ENCODE measurements around the gene TPM3.
"Not testable (repeated sequence)": the region's sequence is repeated elsewhere in the genome, so short reads cannot be mapped to it uniquely, and the experiment has no call there.

The TPM3 gene

DNA sequence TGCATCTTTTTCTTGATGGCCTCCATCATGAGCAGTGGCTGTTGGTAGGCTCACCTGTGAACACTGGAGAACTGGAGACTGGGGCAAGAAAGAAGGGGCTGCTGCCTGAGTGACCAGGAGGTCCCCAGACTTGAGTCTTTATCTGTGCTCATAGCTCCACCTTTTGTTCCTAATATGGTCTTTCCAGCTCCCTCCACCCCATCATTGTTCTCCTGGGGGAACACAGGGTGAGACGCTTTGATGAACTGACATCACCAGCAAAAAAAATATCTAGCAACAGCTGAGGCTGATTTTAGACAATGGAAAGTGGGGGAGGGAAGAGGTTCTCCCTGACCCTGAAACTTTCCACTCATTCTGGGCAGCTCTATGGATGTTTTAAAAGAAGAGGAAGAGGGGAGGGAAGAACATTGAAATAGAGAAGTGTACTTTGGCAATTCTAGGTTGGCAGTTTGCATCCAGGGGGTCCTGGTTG, at the start of gene TPM3:
Gene TPM3 (minus strand): TSS at position 111 of the 472 bp plus-strand sequence. CDS start 82 bp downstream, at position 29.
- ATAC-seq = no peak

DNA sequence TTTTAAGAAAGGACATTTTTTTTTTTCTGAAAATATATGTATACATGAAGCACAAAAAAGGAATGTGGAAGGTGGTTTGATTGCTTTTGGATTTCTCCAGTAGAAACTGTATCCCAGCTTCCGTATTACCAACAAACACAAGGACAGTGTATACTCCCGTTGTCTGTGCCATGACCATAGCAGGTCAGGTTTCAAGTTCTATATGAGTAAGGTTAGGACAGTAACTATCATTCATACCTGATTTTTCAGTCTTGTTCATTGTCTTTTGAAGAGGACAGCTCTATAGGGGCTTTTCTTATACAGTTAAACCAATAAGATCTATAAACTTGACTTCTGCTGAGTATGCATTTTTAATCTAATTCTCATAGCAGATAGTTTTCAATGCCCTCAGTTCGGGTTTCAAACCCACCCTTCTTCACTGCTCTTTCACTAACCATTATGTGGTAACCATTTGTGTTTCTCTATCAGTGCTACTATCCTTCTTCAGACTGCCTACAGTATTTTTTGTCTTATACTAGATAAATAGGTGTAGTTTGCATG, 48.5 kb upstream of the TPM3 start:
- peak in 1 of 2 donors; percentile 25 for ATAC-seq

DNA sequence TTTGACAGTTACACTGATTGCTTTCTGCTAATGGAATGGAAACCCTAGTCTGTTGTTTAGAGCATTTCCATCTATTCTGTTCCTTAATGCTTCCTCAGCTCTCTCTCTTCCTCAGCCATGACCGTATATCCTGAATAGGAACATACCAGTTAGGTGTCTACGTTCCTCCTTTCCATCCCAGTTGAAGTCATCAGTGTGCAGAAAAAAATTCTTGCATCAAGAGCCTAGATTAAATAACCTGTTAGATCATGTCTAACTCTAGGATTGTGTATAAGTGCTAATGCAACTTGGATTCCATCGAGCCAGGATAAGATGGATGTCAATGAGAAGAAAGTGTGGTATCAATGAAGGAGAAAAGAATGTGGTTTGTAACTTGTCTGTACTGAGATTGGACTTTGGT, 47.6 kb upstream of the TPM3 start:
- no peak for ATAC-seq

DNA sequence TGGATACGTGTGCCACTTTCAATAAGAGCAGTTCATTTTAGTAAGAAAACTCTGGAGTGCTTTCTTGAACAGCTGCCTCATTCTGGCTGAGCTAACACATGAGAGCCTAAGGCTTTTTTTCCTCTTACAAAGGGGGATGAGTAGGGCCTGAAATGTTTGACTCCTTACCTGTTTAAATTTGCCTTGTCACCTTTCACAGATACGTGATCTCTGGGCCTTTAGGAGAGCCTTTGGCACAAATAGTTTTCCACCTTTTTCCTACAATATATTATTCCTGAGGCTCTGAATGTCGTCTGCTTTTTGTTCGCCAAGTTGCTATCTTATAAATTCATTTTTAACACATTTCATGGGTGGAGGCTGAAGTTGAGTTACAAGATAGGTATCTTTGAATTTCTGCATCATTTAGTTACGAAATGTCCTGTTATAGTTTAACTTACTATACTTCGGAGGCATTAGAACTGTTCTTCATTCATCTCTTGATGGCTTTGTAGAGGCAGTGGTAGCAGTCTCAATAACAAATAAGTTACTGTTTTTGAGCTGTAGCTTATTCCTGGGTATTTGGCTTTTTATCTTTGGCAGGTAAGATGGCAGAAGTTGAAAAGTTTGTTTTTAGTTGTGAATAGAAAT, 46.1 kb upstream of the TPM3 start:
- no peak for ATAC-seq

DNA sequence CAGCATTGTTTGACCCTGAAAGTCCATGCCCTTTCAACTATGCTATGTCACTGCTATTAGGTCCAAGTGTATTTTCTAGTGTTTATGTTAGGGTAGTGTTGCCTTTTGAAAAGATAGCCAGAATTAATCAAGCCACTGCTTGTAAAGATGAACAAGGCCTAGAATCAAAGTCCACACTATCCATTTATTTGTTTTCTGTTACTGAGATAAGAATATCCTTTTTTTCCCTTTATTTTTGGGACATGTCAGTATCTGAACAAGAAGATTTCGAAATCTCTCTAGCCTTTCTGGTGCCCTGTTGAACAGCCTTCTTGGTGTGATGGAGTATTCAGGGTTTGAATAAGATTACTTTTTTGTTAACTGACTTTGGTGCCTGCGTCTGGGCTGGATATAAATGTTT, 45.5 kb upstream of the TPM3 start:
- no peak for ATAC-seq

DNA sequence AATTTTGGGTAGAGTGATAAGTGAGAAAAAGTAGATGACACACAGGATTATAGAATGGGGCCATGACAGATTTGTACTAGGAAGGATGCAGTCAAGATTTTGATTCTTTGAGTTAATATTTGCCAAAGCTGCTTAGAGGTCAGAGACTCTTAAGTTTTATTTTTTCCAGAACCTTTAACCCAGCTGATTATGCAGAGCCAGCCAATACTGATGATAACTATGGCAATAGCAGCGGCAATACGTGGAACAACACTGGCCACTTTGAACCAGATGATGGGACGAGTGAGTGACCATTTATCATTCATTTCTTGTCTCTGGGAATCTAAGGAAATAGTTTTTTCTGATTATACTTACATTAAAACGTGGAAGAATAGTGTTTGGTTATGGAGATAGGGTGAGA, 45.0 kb upstream of the TPM3 start:
- no peak for ATAC-seq

DNA sequence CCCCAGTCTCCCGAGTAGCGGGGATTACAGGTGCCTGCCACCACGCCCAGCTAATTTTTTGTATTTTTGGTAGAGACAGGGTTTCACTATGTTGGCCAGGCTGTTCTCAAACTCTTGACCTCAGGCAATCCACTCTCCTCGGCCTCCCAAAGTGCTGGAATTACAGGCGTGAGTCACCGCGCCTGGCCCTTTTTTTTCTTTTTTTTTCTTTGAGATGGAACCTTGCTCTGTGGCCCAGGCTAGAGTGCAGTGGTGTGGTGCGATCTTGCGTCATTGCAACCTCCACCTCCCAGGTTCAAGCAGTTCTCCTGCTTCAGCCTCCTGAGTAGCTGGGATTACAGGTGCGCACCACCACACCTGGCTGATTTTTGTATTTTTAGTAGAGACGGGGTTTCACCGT, 41.2 kb upstream of the TPM3 start:
- ATAC-seq = not testable (repeated sequence)

DNA sequence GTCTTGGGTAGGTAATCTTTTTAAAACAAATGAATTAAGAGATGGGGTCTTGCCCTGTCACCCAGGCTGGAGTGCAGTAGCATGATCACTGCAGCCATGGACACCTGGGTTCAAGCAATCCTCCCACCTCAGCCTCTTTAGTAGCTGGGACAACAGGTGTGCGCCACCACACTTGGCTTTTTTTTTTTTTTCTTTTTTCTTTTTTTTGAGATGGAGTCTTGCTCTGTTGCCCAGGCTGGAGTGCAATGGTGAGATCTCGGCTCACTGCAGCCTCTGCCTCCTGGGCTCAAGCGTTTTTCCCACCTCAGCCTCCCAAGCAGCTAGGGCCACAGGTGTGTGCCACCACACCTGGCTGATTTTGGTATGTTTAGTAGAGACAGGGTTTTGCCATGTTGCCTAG, 39.2 kb upstream of the TPM3 start:
- not testable (repeated sequence) for ATAC-seq

DNA sequence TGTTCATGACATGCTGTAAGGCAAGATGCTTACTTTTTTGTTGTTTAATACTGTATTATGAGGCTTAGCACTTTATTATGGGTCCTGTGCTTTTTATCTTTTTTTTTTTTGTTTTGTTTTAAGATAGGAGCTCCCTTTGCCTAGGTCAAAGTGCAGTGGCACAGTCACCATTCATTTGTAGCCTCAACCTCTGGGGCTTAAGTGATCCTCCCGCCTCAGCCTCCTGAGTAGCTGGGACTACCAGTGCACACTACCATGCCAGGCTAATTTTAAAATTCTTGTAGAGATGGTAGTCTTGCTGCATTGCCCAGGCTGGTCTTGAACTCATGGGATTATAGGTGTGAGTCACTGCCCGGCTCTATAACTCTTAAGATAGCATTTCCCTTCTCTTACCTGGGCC, 33.5 kb upstream of the TPM3 start:
- ATAC-seq = no peak

DNA sequence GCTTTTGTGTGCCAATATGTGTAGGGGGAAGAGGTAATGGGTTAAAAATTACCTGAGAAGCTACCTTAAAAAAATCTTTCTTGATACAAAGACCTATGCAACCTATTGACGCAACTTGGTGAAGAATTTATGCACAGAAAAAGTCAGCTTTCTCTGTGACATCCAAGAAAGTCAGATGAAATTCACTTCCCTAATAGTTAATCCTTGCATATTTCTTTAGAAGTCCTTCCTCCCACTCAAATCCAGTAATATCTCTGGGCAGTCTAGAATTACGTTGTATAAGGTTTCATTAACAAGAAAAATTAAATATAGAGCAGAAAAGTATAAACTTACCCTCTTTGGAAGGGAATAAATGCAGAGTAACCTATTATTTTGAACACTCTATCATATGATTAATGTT, 31.7 kb upstream of the TPM3 start:
- no peak for ATAC-seq

DNA sequence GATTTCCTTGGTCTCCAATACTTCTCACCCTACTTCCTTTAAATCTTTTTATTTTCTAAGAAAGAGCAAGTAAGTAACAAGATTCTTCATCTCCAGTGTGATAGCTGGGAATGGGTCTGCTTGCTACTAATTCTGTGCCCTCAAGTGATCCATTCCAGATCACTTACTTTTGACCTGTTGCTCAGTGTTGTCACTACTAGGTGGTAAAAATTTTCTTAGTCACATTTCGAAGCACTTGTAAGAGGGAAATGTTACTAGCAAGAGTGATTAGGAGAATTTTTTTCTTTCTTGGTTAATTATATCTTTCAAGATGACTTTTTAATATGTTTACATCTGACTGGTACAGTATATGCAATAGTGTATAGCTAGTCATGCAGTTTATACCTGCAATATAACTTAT, 31.0 kb upstream of the TPM3 start:
- ATAC-seq = no peak

DNA sequence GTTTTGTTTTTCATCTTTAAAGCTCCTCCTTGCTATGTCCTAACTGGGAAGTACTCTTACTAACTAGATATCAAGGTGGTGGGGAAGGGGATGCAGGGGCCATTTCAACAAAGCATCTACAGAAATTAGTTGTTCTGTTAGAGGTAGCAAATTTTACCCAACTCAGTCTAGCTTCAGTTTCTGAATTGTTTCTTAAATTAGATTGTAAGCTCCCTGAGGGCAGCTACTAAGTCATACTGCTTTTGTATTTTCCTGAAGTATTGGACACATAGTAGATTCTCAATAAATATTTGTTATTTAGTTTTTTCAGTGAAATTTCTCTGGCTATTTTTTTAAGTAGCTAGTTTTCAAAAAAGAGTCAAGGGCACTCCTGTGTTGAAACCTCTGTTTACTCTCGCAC, 30.6 kb upstream of the TPM3 start:
- no peak for ATAC-seq

DNA sequence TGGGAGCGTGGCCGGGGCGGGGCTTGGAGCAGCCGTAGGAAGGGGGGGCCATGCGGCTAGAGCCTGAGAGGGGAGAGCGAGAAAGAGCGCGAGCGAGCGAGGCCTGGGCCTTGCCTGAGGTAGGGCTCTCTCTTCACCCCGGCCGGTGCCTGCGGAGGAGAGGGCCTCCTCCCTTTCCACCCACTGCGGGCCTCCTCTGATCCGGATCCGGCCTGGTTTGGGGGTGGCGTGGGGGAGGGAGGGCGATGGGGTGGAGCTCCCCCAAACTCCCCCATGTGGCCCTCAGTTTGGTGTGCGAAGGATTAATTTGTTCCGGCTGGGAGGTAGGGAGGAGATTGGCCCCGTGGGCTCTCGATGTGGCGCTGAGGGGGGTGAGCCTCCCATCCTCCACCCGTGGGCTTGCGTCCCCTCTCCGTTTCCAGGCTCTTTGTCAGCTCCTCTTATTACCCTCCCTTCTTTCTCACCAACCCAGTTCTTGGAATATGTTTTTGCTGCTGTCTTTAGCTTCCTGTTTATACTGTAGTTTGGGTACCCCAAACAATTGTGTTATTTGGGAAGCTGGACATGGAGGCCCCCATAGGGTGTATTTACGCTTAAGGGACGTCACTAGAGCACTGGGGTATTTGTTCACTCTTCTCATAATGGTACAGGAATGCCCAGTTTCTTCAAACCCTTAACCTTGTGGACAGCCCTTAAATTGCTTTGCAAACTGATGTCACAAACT, 29.5 kb upstream of the TPM3 start:
- peak; percentile 18 to 31 for ATAC-seq

DNA sequence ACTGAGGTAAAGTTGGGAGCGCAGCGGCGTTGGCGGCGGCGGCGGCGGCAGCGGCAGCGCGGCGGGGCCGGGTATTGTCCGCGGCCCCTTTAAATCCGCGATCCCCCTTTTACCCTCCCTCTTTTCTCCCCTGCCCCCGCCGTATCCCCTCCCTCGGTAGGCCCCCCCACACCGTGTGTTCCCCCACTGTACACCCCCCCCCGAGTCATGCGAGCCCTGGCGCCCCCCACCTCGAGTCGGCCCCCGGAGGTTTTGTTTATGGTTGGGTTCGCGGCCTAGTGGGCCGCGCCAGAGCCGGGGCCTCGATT, 29.0 kb upstream of the TPM3 start:
- ATAC-seq = no peak

DNA sequence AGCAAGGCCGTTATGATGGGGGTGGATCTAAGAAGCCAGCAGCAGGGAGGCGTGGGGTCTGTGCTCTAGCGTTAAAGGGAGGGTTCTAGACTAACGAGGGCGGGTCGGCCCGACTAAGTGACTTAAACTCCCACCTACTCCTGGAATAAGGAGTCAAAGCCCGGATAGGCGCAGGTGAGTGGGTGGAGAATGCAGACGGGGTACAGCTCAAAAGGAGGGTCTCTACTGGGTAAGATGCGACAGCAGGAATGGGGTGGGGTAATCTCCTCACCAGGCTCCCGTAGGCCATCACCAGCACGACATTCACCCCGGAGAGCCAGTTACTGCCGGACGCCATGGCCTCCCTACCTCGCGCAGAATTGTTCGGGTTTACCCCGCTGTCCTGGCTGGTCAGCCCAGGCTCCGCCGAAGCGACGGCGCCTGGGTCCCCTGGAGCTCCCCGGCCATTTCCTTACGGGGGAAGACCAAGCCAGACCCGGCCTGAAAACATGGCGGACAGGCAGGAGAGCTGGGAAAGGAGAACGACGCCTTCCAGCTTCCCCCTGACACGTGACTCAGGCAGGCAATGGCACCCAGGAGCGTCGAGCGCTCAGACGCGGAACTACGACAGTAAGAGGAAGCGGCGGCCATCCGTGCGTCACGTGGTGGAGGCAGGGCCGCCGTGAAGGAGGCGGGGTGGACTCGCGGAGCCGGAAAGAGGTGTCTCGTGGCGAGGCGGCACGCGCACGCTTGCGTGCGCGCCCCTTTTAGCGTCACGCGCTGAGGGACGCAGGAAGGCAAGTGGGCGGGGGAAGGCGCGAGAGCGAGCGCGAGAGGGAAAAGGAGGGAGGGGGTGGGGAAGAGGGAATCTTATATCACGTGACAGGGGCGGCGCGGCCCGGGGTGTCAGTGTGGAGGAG, 28.4 kb upstream of the TPM3 start, which contains the start of gene UBAP2L:
Gene UBAP2L (plus strand): TSS at position 885 of the 899 bp plus-strand sequence. CDS start 4,169 bp downstream, outside the sequence.
- peak; percentile 91 for ATAC-seq

DNA sequence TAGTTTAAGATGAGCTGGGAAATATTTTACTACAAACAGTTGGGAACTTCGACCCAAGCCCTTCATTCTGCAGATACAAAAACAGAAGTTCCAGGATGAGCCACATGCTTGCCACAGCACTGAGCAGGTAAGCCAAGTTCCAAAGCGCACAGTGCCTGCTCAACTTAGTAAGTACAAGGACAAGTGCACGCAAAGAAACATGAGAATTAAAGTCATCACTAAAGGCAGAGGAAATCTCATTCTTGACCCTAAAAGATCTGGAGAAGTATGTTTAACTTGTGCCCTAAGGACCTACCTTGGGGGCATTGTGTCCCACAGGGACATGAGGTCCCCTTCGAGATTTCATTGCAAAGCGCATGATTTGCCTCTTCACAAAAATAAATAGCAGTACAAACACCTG, 27.6 kb upstream of the TPM3 start:
- ATAC-seq = no peak

DNA sequence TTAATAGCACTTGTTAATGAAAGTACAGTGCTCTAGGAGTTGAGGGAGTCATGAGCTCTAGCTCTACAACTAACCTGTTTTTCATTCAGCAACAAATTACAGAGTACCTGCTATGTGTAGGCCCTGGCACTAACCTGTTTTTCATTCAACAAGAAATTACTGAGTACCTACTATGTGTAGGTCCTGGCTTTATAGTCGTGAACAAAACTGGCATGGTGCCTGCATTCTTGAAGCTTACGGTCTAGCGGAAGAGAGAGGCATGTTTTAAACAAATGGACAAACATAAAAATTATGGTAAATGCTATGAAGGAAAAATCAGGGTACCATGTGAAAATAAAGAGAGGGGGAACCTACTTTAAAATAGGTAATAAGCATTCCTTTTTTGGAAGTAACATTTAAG, 26.6 kb upstream of the TPM3 start:
- no peak for ATAC-seq

DNA sequence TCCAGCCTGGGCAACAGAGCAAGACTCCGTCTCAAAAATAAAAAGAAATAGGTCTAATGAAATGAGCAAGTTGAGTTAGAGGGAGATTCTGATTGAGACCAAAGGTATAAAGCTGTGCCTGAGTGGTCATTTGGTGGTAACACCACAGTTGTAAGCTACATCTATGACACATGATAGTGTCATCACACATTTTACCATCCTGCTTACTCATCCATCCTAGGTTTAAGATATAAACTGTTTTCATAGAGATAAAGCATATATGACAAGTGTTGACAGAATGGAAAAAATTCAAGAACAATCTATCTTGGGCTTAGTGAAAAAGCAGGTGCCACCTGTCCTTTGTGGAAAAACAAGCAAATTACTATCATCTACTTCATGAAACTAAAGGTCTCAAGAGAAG, 21.4 kb upstream of the TPM3 start:
- peak; percentile 96 to 97 for ATAC-seq

DNA sequence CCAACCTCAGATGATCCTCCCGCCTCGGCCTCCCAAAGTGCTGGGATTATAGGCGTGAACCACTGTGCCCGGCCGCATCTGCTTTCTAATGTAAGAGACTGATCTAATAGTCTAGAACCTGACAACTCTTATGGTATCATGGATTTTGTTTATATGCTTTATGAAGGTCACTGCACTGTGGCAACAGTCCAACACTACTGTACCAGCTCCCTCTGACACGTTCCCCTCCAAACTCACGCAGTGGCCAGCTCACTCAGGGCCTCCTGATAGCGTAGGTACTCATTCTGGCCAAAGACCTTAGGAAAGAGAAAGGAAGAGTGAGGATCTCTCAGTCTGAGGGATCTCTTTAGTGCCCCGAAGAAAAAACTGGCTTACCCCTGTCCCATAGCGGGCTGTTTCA, 20.2 kb upstream of the TPM3 start:
- ATAC-seq = no peak

DNA sequence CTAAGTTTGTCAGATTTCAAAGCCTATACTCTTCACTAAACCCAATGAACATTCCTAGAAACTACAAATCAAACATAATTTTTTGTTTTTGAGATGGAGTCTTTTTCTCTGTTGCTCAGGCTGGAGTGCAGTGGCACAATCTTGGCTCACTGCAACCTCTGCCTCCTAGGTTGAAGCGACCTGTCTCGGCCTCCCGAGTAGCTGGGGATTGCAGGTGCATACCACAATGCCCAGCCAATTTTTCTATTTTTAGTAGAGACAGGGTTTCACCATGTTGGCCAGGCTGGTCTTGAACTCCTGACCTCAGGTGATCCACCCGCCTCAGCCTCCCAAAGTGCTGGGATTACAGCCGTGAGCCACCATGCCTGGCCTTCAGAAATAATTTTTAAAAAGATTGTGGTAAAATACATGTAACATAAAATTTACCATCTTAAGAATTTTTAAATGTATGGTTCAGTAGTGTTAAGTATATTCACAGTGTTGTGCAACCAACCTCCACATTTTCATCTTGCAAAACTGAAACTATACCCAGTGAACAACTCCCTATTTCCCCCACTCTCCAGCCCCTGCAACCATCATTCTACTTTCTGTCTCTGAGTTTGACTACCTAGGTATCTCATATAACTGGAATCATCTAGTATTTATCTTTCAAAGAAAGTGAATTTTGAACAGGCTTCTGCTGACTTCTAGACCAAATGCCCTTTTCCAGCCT, 16.9 kb upstream of the TPM3 start:
- ATAC-seq = no peak

DNA sequence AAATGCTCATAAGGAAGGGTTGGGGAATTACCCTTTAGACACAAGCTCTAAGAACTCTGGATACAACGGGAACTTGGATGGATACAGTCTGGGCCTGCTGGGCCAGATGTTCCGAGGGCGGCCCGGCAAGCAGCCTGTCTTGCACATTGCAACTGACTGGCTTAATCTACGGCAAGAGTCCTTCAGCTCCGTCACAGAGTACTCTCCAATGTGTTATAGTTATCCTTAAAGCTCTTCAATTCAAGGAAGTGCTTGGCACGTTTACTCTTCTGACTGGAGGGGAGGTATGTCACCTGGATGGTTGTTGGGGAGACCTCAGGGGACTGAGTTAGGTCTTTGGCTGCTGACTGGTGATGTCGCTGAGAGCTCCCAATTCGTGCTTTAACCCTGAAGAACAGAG, 15.4 kb upstream of the TPM3 start:
- no peak for ATAC-seq

DNA sequence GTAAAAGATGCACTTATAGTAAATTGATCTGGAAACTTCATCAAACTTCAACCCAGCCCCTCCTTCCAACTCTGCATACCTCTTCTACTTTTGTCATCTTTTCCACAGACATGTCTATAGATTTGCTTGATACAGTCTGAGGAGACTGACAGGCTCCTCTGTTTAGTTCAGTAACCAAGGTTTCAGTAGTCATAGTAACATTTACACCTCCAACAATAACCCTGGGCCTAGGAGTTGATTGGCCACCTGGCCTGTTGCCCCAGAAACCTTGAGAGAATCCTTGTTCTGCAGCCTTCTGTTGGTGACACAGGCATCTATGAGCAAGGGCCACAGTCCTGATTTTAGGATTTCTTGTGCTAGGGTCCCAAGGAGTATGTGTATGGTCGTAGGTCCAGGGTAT, 14.3 kb upstream of the TPM3 start, which contains the start of gene CFAP141:
Gene CFAP141 (minus strand): TSS at position 138 of the 400 bp plus-strand sequence. CDS start 26 bp downstream, at position 112.
- ATAC-seq = peak; percentile 80 to 91

Data from activated CD4-positive, CD25-positive, alpha-beta regulatory T cell treated with anti-CD3 and anti-CD28 coated beads, Interleukin-2, amount 50 U/mL, for 24 hours (primary cell).